HepG2 (cell line): ENCODE results near the gene NBPF3. TPM values are rescaled to one million over a fixed set of nuclear protein-coding genes. Genes with fewer than 3 reads are reported as not detected.
A peak's percentile ranks its signal among the peaks of the same experiment; 100 is the strongest.

Experiments used
- KLF12 ChIP-seq: sonication (generic); formaldehyde crosslinking; IDR thresholded peaks from 2 replicates; pipeline ENCODE4 v1.4.0; 2020; ENCODE audit warnings: missing genetic modification reagents, borderline replicate concordance
- MEIS1 ChIP-seq: sonication (generic); formaldehyde crosslinking; IDR thresholded peaks from 2 replicates; pipeline ENCODE4 v1.9.0; 2021; ENCODE audit warnings: mild to moderate bottlenecking, missing genetic modification reagents, moderate library complexity, borderline replicate concordance
- NFE2 ChIP-seq: sonication (generic); formaldehyde crosslinking; IDR thresholded peaks from 2 replicates; pipeline ENCODE4 v1.4.0; 2020; ENCODE audit warnings: missing genetic modification reagents
- NR2C2 ChIP-seq: sonication (generic); formaldehyde crosslinking; IDR thresholded peaks from 2 replicates; pipeline ENCODE4 v1.4.0; 2020; ENCODE audit warnings: missing genetic modification reagents, mild to moderate bottlenecking, moderate library complexity, borderline replicate concordance
- REL ChIP-seq: sonication (generic); formaldehyde crosslinking; conservative IDR thresholded peaks from 2 replicates; pipeline ENCODE4 v1.8.0; 2022; ENCODE audit warnings: mild to moderate bottlenecking, missing genetic modification reagents, moderate library complexity
- STAG1 ChIP-seq: sonication (generic); formaldehyde crosslinking; IDR thresholded peaks from 2 replicates; pipeline ENCODE4 v1.4.0; 2020; ENCODE audit warnings: missing genetic modification reagents
- XRCC5 ChIP-seq: fragments of 200-400 bp; formaldehyde crosslinking; optimal IDR thresholded peaks from 2 replicates; pipeline ENCODE3; 2017; ENCODE audit warnings: mild to moderate bottlenecking, low read length
- ZNF431 ChIP-seq: sonication (generic); formaldehyde crosslinking; IDR thresholded peaks from 2 replicates; pipeline ENCODE4 v1.9.0; 2022; ENCODE audit warnings: missing genetic modification reagents, low read depth, mild to moderate bottlenecking, borderline replicate concordance
- ZNF510 ChIP-seq: sonication (generic); formaldehyde crosslinking; IDR thresholded peaks from 2 replicates; pipeline ENCODE4 v1.4.0; 2020; ENCODE audit warnings: low read depth, mild to moderate bottlenecking, missing genetic modification reagents
- ZNF549 ChIP-seq: sonication (generic); formaldehyde crosslinking; IDR thresholded peaks from 2 replicates; pipeline ENCODE4 v1.5.0; 2020; ENCODE audit warnings: missing genetic modification reagents
- polyA plus RNA-seq, 8 experiments: library from polyadenylated mRNA; depleted of rRNA in 3 of 8; stranded (reverse) in 7 of 8; unstranded in 1 of 8; fragments of >200 nt; fragmentation: Illumina TruSeq in 4 of 8; extraction: Trizol in 4 of 8; gene quantifications; 2 replicates each; pipeline versions ENCODE4 v1.2.1 to v1.2.3, GENCODE V29; 2011 to 2016; ENCODE audit warnings: low read depth in 4 of 8, missing spikeins in 1 of 8, mixed read lengths in 1 of 8; ENCODE audit not compliant: insufficient read depth in 1 of 8
- total RNA-seq, 5 experiments: library from RNA; depleted of rRNA; stranded (reverse); fragments of >200 nt; fragmentation: Illumina TruSeq; extraction: Trizol; gene quantifications; 2 replicates each; pipeline ENCODE4 v1.2.3, GENCODE V29; 2016; ENCODE audit warnings: low read depth in 1 of 5
- TF ChIP-seq, protein P1 (sequence below): sonication (generic); formaldehyde crosslinking; IDR thresholded peaks from one replicate; pipeline ENCODE4 v1.5.1; 2020; ENCODE audit warnings: mild to moderate bottlenecking, missing genetic modification reagents; ENCODE audit errors: not compliant biosample characterization
- TF ChIP-seq, protein P2 (sequence below): sonication (generic); formaldehyde crosslinking; IDR thresholded peaks from 2 replicates; pipeline ENCODE4 v1.5.1; 2020; ENCODE audit warnings: missing genetic modification reagents, mild to moderate bottlenecking, borderline replicate concordance
- TF ChIP-seq, protein P3 (sequence below): sonication (generic); formaldehyde crosslinking; IDR thresholded peaks from 2 replicates; pipeline ENCODE4 v1.5.0; 2020; ENCODE audit warnings: missing genetic modification reagents

Gene NBPF3
- total and polyA plus RNA-seq, 2 of the 13 experiments (the other 11 are each of a cell fraction or from before 2014, with no cell fraction given): 3.5 to 4.9 TPM

DNA sequence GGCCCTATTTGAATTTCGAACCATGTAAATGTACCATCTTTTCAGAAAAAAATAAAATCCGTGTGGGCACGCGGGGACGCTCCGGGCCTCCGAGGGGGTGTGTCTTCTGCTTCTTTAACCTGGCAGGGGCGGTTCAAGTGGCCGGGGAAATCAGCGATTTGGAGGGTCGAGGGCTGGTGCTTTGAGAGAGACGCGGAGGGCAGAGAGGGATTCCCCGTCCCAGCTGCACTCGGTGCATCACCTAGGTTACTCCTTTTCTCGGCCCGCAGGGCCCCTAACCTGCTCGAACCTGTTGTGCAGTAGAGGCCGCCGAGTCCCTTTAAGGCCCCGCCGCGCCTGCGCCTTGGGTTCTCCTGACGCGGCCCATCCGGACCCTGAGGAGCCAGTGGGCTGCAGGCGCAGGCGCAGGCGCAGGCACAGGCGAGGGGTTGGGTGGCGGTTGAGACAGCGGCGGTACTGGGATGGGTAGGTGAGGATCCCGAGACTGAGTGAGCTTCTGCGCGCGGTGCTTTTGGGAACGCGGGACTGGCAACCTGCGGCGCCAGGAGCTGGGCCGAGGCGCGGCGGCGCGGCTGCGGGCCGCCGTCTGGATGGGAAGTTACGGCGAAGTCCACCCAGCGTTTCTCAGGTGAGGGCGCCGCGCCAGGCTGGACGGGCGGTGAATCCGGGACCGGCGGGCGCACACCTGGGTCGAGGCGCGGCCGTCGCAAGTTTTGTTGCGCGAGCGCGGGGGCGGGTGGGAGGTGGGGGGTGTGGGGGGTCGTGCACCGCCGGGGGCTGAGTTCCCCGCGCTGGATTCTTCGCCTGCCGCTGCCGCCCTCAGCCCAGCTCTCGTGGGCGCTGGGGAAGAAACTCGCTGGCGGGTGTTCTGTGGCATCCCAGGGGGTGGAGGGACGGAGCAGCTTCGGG is at the start of gene NBPF3 (continued):
- no peak for TF ChIP-seq ZNF549
- no peak for TF ChIP-seq REL (CRISPR knock-in tag)
- no peak for TF ChIP-seq ZNF431 (CRISPR knock-in tag)
- TF ChIP-seq, protein P1, sequence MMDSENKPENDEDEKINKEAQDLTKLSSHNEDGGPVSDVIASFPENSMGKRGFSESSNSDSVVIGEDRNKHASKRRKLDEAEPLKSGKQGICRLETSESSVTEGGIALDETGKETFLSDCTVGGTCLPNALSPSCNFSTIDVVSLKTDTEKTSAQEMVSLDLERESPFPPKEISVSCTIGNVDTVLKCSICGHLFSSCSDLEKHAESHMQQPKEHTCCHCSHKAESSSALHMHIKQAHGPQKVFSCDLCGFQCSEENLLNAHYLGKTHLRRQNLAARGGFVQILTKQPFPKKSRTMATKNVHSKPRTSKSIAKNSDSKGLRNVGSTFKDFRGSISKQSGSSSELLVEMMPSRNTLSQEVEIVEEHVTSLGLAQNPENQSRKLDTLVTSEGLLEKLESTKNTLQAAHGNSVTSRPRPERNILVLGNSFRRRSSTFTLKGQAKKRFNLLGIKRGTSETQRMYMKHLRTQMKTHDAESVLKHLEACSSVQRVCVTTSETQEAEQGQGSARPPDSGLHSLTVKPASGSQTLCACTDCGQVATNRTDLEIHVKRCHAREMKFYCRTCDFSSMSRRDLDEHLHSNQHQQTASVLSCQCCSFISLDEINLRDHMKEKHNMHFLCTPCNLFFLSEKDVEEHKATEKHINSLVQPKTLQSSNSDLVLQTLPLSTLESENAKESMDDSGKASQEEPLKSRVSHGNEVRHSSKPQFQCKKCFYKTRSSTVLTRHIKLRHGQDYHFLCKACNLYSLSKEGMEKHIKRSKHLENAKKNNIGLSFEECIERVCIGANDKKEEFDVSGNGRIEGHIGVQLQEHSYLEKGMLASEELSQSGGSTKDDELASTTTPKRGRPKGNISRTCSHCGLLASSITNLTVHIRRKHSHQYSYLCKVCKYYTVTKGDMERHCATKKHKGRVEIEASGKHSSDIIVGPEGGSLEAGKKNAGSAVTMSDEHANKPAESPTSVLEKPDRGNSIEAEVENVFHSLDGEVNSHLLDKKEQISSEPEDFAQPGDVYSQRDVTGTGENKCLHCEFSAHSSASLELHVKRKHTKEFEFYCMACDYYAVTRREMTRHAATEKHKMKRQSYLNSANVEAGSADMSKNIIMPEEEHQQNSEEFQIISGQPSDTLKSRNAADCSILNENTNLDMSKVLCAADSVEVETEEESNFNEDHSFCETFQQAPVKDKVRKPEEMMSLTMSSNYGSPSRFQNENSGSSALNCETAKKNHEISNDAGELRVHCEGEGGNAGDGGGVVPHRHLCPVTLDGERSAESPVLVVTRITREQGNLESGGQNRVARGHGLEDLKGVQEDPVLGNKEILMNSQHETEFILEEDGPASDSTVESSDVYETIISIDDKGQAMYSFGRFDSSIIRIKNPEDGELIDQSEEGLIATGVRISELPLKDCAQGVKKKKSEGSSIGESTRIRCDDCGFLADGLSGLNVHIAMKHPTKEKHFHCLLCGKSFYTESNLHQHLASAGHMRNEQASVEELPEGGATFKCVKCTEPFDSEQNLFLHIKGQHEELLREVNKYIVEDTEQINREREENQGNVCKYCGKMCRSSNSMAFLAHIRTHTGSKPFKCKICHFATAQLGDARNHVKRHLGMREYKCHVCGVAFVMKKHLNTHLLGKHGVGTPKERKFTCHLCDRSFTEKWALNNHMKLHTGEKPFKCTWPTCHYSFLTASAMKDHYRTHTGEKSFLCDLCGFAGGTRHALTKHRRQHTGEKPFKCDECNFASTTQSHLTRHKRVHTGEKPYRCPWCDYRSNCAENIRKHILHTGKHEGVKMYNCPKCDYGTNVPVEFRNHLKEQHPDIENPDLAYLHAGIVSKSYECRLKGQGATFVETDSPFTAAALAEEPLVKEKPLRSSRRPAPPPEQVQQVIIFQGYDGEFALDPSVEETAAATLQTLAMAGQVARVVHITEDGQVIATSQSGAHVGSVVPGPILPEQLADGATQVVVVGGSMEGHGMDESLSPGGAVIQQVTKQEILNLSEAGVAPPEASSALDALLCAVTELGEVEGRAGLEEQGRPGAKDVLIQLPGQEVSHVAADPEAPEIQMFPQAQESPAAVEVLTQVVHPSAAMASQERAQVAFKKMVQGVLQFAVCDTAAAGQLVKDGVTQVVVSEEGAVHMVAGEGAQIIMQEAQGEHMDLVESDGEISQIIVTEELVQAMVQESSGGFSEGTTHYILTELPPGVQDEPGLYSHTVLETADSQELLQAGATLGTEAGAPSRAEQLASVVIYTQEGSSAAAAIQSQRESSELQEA (CRISPR knock-in tag): no peak
- TF ChIP-seq STAG1 (CRISPR knock-in tag): 0 out of 2 replicates have a peak, but pooled peaks have one; percentile 4
- no peak for TF ChIP-seq NFE2 (CRISPR knock-in tag)
- TF ChIP-seq XRCC5: peak; percentile 30
- TF ChIP-seq, protein P2, sequence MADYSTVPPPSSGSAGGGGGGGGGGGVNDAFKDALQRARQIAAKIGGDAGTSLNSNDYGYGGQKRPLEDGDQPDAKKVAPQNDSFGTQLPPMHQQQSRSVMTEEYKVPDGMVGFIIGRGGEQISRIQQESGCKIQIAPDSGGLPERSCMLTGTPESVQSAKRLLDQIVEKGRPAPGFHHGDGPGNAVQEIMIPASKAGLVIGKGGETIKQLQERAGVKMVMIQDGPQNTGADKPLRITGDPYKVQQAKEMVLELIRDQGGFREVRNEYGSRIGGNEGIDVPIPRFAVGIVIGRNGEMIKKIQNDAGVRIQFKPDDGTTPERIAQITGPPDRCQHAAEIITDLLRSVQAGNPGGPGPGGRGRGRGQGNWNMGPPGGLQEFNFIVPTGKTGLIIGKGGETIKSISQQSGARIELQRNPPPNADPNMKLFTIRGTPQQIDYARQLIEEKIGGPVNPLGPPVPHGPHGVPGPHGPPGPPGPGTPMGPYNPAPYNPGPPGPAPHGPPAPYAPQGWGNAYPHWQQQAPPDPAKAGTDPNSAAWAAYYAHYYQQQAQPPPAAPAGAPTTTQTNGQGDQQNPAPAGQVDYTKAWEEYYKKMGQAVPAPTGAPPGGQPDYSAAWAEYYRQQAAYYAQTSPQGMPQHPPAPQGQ (CRISPR knock-in tag): no peak
- TF ChIP-seq, protein P3, sequence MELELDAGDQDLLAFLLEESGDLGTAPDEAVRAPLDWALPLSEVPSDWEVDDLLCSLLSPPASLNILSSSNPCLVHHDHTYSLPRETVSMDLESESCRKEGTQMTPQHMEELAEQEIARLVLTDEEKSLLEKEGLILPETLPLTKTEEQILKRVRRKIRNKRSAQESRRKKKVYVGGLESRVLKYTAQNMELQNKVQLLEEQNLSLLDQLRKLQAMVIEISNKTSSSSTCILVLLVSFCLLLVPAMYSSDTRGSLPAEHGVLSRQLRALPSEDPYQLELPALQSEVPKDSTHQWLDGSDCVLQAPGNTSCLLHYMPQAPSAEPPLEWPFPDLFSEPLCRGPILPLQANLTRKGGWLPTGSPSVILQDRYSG (CRISPR knock-in tag): 0 out of 2 replicates have a peak, but pooled peaks have one; percentile 56
- TF ChIP-seq KLF12 (CRISPR knock-in tag): peak; percentile 66; the same call in 1 of the 2 replicates
- TF ChIP-seq MEIS1: 0 out of 2 replicates have a peak, but pooled peaks have one; percentile 23
- TF ChIP-seq ZNF510 (CRISPR knock-in tag): peak; percentile 73; the same call in 1 of the 2 replicates
- no peak for TF ChIP-seq NR2C2 (CRISPR knock-in tag)
